Osteoblast (primary cell): ENCODE results near the gene NRG2. TPM values are rescaled to one million over a fixed set of nuclear protein-coding genes. Genes with fewer than 3 reads are reported as not detected.

Source experiments
- DNase-seq: peaks from one replicate; pipeline ENCODE4 v3.0.0; 2011; ENCODE audit warnings: low spot score, mixed read lengths; ENCODE audit not compliant: insufficient read length; ENCODE audit errors: missing footprints
- H2AFZ ChIP-seq: 2 replicates; pipeline ENCODE4 v1.6.0; 2011; ENCODE audit warnings: mild to moderate bottlenecking, low read length
- H3K27ac ChIP-seq: 2 replicates; pipeline ENCODE4 v1.5.1; 2011; ENCODE audit warnings: mild to moderate bottlenecking, low read depth, low read length, moderate library complexity
- H3K27me3 ChIP-seq: 2 replicates; pipeline ENCODE4 v1.6.0; 2012; ENCODE audit warnings: mild to moderate bottlenecking, control low read depth, inconsistent platforms, low read length, moderate library complexity; ENCODE audit not compliant: insufficient read depth
- H3K36me3 ChIP-seq: 2 replicates; pipeline ENCODE4 v1.5.1; 2011; ENCODE audit warnings: mild to moderate bottlenecking, low read length, control low read depth, moderate library complexity; ENCODE audit not compliant: insufficient read depth
- H3K4me1 ChIP-seq: 2 replicates; pipeline ENCODE4 v1.5.1; 2011; ENCODE audit warnings: mild to moderate bottlenecking, low read length, control low read depth, moderate library complexity; ENCODE audit not compliant: insufficient read depth
- H3K4me2 ChIP-seq: 2 replicates; pipeline ENCODE4 v1.6.0; 2011; ENCODE audit warnings: mild to moderate bottlenecking, low read length; ENCODE audit not compliant: insufficient read depth
- H3K4me3 ChIP-seq: fragments of 200-600 bp; sonication (generic); 3 replicates; pipeline ENCODE4 v1.5.1; 2012; ENCODE audit warnings: mild to moderate bottlenecking, low read length, inconsistent platforms; ENCODE audit not compliant: insufficient read depth
- H3K79me2 ChIP-seq: 2 replicates; pipeline ENCODE4 v1.6.0; 2012; ENCODE audit warnings: mild to moderate bottlenecking, low read length, control low read depth, inconsistent platforms; ENCODE audit not compliant: insufficient read depth
- H3K9me3 ChIP-seq: 2 replicates; pipeline ENCODE4 v1.5.1; 2011; ENCODE audit warnings: low read depth, low read length, control low read depth
- H4K20me1 ChIP-seq: 2 replicates; pipeline ENCODE4 v1.6.0; 2012; ENCODE audit warnings: mild to moderate bottlenecking, low read length, control low read depth; ENCODE audit not compliant: insufficient read depth
- total RNA-seq: library from RNA; depleted of rRNA; stranded (reverse); fragments of >200 nt; gene quantifications from 2 replicates; pipeline ENCODE4 v1.2.3, GENCODE V29; 2012
- TF ChIP-seq, protein P1 (sequence below): IDR thresholded peaks from 2 replicates; pipeline ENCODE4 v1.5.1; 2011; ENCODE audit warnings: mild to moderate bottlenecking, low read depth, low read length, moderate library complexity; ENCODE audit errors: extremely low read depth

NRG2 gene
- total RNA-seq, 1 donor = 0.72 TPM

DNA sequence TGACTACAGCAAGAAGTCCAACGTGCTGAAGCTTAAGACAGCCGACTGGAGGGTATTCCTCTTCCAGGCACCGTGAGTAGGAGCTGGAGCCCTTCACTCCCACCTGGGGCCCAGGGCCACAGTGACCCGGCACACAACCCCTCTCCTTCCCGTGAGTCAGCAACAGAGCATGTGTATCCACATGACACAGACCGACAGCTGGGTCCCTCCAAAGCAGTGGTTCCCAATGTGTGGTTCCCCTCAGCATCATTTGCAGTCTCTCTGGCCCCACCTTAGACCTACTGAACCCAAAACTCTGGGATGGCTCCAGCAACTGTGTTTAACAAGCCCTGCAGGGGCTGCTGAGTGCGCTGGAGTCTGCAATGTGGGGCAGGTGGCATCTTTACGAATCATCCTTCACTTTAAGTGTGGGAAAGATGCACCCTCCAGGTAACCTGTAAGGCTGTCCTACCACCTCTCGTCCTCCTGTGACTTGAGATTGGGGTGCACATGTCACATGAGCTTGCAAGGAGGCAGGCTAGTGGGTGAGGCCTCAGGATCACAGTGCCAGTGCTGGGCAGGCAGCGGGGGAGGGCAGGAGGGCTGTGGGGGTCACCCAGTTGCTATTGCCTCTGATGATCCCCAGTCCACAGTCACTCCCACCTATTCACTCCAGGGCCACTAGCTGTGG is 205.3 kb downstream of the NRG2 start:
- Histone ChIP-seq H3K79me2 (no peaks in the 10 kb centered on the region), H4K20me1 (no peaks in the 10 kb centered on the region), H3K27me3 (peaks cover 11% of the 10 kb centered on the region), H3K9me3 (no peaks in the 10 kb centered on the region), H3K4me1 (no peaks in the 10 kb centered on the region), H3K27ac (no peak overlapping the region), H3K4me3 (no peak overlapping the region), H3K4me2 (no peak overlapping the region), H3K36me3 (no peaks in the 10 kb centered on the region), H2AFZ (no peak overlapping the region)
- TF ChIP-seq, protein P1, sequence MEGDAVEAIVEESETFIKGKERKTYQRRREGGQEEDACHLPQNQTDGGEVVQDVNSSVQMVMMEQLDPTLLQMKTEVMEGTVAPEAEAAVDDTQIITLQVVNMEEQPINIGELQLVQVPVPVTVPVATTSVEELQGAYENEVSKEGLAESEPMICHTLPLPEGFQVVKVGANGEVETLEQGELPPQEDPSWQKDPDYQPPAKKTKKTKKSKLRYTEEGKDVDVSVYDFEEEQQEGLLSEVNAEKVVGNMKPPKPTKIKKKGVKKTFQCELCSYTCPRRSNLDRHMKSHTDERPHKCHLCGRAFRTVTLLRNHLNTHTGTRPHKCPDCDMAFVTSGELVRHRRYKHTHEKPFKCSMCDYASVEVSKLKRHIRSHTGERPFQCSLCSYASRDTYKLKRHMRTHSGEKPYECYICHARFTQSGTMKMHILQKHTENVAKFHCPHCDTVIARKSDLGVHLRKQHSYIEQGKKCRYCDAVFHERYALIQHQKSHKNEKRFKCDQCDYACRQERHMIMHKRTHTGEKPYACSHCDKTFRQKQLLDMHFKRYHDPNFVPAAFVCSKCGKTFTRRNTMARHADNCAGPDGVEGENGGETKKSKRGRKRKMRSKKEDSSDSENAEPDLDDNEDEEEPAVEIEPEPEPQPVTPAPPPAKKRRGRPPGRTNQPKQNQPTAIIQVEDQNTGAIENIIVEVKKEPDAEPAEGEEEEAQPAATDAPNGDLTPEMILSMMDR = no peak
- DNase-seq = peak; percentile 35

DNA sequence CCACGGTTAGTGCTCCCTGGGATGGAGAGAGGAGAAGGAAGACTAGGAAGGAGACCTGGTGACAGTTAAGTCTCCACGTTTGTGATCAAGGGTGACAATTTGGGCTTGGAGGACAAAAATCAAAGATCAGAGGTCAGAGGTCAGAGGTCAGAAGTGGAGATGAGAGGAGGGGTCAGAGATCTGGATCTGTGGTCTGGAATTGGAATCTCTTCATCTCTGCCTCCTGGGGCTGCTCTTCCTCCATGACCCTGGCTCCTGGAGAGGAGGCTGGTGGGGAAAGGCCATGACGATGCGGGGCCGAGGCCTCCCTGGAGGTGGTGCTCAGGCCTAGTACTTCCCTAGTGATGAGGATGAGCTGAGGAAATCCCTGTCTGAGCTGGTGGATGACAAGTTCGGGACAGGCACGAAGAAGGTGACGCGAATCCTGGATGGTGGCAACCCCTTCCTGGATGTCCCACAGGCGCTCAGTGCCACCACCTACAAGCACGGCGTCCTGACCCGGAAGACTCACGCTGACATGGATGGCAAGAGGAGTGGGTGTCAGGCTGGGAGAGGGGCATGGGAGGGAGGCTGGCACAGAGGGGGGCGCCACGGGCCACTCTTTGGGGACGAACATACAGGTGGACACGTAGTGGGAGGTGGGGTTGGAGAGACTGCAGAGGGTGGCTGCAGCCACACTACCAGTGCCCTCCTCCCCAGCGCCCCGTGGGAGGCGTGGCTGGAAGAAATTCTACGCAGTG is 206.5 kb downstream of the NRG2 start:
- H3K9me3 ChIP-seq = no peaks in the 10 kb centered on the region
- no peak overlapping the region for H3K27ac ChIP-seq
- H3K36me3 ChIP-seq = no peaks in the 10 kb centered on the region
- no peaks in the 10 kb centered on the region for H3K79me2 ChIP-seq
- no peak overlapping the region for H3K4me2 ChIP-seq
- no peaks in the 10 kb centered on the region for H4K20me1 ChIP-seq
- no peak overlapping the region for H2AFZ ChIP-seq
- H3K4me3 ChIP-seq = no peak overlapping the region
- no peaks in the 10 kb centered on the region for H3K4me1 ChIP-seq
- TF ChIP-seq, protein P1 = no peak
- H3K27me3 ChIP-seq = peaks cover 14% of the 10 kb centered on the region
- DNase-seq = peak; percentile 30

DNA sequence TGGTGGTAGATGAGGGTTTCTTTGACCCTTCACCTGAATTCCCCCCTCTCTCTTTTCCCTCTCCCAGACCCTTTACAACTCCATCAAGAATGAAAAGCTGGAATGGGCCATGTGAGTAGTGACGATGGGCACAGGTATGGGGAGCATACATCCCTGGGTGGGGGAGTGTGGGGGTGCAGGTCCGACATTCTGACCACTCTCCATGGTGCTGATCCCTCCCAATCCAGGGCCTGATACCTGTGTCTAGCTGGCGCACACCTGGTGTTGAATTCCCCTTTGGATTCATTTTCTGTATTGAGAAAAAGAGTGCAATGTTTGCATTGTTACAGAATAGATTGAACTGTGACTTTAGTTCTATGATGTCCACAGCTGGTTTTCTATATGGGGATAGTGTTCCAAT is 207.4 kb downstream of the NRG2 start:
- no peaks in the 10 kb centered on the region for H3K79me2 ChIP-seq
- H4K20me1 ChIP-seq = no peaks in the 10 kb centered on the region
- peak; percentile 15 for DNase-seq
- H3K4me1 ChIP-seq = no peaks in the 10 kb centered on the region
- no peak overlapping the region for H3K4me2 ChIP-seq
- H3K27me3 ChIP-seq = peaks cover 22% of the 10 kb centered on the region
- H3K9me3 ChIP-seq = no peaks in the 10 kb centered on the region
- H3K27ac ChIP-seq = no peak overlapping the region
- H2AFZ ChIP-seq = no peak overlapping the region
- H3K36me3 ChIP-seq = no peaks in the 10 kb centered on the region
- TF ChIP-seq, protein P1 = no peak
- no peak overlapping the region for H3K4me3 ChIP-seq

- H4K20me1 ChIP-seq = no peaks in the 10 kb centered on the region
- no peak overlapping the region for H2AFZ ChIP-seq
- H3K36me3 ChIP-seq = no peaks in the 10 kb centered on the region
- H3K4me1 ChIP-seq = no peaks in the 10 kb centered on the region
- no peak overlapping the region for H3K4me3 ChIP-seq
- no peaks in the 10 kb centered on the region for H3K9me3 ChIP-seq
- TF ChIP-seq, protein P1 = no peak
- H3K27ac ChIP-seq = no peak overlapping the region
- no peaks in the 10 kb centered on the region for H3K79me2 ChIP-seq
- H3K27me3 ChIP-seq = peaks cover 22% of the 10 kb centered on the region
- no peak for DNase-seq
- no peak overlapping the region for H3K4me2 ChIP-seq
Measured at GRCh38 chr5:139833525-139833924, 209.6 kb downstream of the NRG2 start.
